DOHH2 (cell line): ENCODE measurements around the gene CTSH.

Experiments used
- H3F3A ChIP-seq: fragments of 200-600 bp; sonication (generic), shearing (Covaris generic); 2 replicates; pipeline ENCODE4 v1.6.0; 2016; ENCODE audit warnings: antibody characterized with exemption, mild to moderate bottlenecking; ENCODE audit not compliant: control insufficient read depth, insufficient read depth
- H3K27ac ChIP-seq: fragments of 200-600 bp; sonication (generic); 2 replicates; pipeline ENCODE4 v1.5.1; 2014; ENCODE audit warnings: low read depth, mild to moderate bottlenecking, low read length, moderate library complexity
- H3K27me3 ChIP-seq: fragments of 200-600 bp; sonication (generic); 2 replicates; pipeline ENCODE4 v1.6.1; 2014; ENCODE audit warnings: mild to moderate bottlenecking, low read length, mixed read lengths; ENCODE audit not compliant: control insufficient read depth
- H3K36me3 ChIP-seq: fragments of 200-600 bp; sonication (generic); 2 replicates; pipeline ENCODE4 v1.6.1; 2014; ENCODE audit warnings: mild to moderate bottlenecking, low read length, moderate library complexity, mixed read lengths; ENCODE audit not compliant: control insufficient read depth
- H3K4me1 ChIP-seq: fragments of 200-600 bp; sonication (generic); 2 replicates; pipeline ENCODE4 v1.6.1; 2014; ENCODE audit warnings: mild to moderate bottlenecking, low read length, mixed read lengths; ENCODE audit not compliant: control insufficient read depth
- H3K4me2 ChIP-seq: fragments of 200-600 bp; sonication (generic); 2 replicates; pipeline ENCODE4 v1.6.0; 2014; ENCODE audit warnings: mild to moderate bottlenecking, low read length, moderate library complexity
- H3K4me3 ChIP-seq: fragments of 200-600 bp; sonication (generic); 2 replicates; pipeline ENCODE4 v1.5.1; 2014; ENCODE audit warnings: mild to moderate bottlenecking, low read length, mixed read lengths
- H3K79me2 ChIP-seq: fragments of 200-600 bp; sonication (generic); 2 replicates; pipeline ENCODE4 v1.6.1; 2014; ENCODE audit warnings: mild to moderate bottlenecking, low read length, mixed read lengths; ENCODE audit not compliant: control insufficient read depth
- H3K9me2 ChIP-seq: fragments of 200-600 bp; sonication (generic); replicated peaks from 2 replicates; pipeline ENCODE4 v1.6.1; 2014; ENCODE audit warnings: mild to moderate bottlenecking, low read length, mixed read lengths; ENCODE audit not compliant: control insufficient read depth
- H3K9me3 ChIP-seq: fragments of 200-600 bp; sonication (generic); 2 replicates; pipeline ENCODE4 v1.6.1; 2014; ENCODE audit warnings: antibody characterized with exemption, low read length, mixed read lengths; ENCODE audit not compliant: control insufficient read depth, insufficient read depth
- H4K20me1 ChIP-seq: fragments of 200-600 bp; sonication (generic); 2 replicates; pipeline ENCODE4 v1.6.0; 2014; ENCODE audit warnings: low read depth, mild to moderate bottlenecking, antibody characterized with exemption, low read length, moderate library complexity; ENCODE audit not compliant: control insufficient read depth, insufficient read depth
- EZH2phosphoT487 ChIP-seq: fragments of 200-600 bp; sonication (generic); IDR thresholded peaks from 2 replicates; pipeline ENCODE4 v1.6.1; 2017; ENCODE audit warnings: borderline replicate concordance, mild to moderate bottlenecking, antibody characterized with exemption, low read length, moderate library complexity, mixed read lengths
- TF ChIP-seq, protein P1 (sequence below): fragments of 200-600 bp; sonication (generic); IDR thresholded peaks from one replicate; pipeline ENCODE4 v1.5.1; 2014; ENCODE audit warnings: antibody characterized with exemption, mild to moderate bottlenecking, low read depth, low read length; ENCODE audit not compliant: poor library complexity, severe bottlenecking

CTSH gene

DNA sequence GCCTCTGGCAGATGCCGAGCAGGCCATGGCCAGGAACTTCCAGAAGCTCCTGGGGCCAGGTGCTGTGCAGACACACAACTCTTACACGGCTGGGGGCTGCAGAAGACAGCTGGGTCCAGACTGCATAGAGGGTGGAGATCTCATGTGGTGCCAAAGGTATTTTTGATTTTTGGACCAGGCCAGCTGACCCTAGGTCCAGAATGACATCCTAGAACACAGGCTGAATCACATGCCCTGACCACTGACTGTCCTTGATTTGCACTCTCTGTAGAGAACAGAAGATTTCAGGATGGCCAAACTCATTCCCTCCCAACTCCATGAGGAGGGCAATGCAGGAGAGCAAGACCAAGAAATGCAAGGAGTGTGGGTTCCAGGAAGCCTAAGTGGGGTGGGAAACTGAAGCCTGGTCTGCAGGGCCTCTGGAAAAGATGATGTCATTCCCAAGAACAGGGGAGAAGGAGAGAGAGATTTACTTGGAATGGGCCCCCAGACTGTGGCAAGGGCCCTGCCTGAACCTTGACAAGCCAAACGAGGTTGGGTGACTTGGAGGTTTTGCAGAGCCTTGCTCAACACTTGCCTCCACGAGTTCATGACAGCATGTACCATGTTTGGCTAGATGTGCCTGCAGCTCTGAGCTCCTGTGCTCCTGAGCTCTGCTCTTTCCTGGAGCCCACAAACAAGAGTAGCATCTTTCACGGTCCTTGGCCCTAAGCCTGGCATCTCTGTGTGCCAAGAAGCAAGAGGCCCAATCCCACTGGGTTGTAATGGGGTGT, 38.5 kb upstream of the CTSH start:
- Histone ChIP-seq H3K4me1 (peaks cover 18% of the 10 kb centered on the region), H4K20me1 (no peaks in the 10 kb centered on the region), H3K36me3 (no peaks in the 10 kb centered on the region), H3K79me2 (no peaks in the 10 kb centered on the region), H3K9me2 (no peaks in the 10 kb centered on the region), H3K4me2 (no peak overlapping the region), H3K4me3 (no peak overlapping the region), H3F3A (no peaks in the 10 kb centered on the region), H3K27ac (no peak overlapping the region), H3K9me3 (no peaks in the 10 kb centered on the region), H3K27me3 (peaks cover 13% of the 10 kb centered on the region)
- TF ChIP-seq EZH2phosphoT487, result no peak
- TF ChIP-seq, protein P1, sequence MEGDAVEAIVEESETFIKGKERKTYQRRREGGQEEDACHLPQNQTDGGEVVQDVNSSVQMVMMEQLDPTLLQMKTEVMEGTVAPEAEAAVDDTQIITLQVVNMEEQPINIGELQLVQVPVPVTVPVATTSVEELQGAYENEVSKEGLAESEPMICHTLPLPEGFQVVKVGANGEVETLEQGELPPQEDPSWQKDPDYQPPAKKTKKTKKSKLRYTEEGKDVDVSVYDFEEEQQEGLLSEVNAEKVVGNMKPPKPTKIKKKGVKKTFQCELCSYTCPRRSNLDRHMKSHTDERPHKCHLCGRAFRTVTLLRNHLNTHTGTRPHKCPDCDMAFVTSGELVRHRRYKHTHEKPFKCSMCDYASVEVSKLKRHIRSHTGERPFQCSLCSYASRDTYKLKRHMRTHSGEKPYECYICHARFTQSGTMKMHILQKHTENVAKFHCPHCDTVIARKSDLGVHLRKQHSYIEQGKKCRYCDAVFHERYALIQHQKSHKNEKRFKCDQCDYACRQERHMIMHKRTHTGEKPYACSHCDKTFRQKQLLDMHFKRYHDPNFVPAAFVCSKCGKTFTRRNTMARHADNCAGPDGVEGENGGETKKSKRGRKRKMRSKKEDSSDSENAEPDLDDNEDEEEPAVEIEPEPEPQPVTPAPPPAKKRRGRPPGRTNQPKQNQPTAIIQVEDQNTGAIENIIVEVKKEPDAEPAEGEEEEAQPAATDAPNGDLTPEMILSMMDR, result no peak

DNA sequence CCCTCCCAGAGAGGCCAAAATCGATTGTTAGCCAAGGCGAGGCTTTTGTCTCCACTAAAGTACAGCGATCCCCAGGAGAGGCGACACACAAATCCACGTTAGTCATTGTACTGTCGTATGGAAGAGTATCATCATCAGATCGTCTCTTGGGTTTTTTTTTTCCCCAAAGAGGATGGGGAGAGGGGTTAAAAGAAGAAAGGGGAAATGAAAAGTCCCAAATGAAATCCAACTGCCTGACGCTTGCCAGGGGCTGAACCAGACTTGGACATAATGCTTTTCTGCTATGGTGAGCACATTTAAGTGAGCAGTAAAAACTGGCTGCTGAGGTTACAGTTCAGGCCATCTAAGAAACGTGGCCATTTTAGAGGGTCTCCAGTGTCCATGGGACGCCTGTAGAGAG, 37.9 kb upstream of the CTSH start:
- H3K4me1 ChIP-seq, result peaks cover 23% of the 10 kb centered on the region
- H3K79me2 ChIP-seq, result no peaks in the 10 kb centered on the region
- no peaks in the 10 kb centered on the region for H3F3A ChIP-seq
- no peak overlapping the region for H3K4me3 ChIP-seq
- no peaks in the 10 kb centered on the region for H4K20me1 ChIP-seq
- H3K36me3 ChIP-seq, result no peaks in the 10 kb centered on the region
- H3K4me2 ChIP-seq, result no peak overlapping the region
- H3K9me3 ChIP-seq, result no peaks in the 10 kb centered on the region
- no peaks in the 10 kb centered on the region for H3K9me2 ChIP-seq
- TF ChIP-seq, protein P1, result no peak
- TF ChIP-seq EZH2phosphoT487, result no peak
- peaks cover 7% of the 10 kb centered on the region for H3K27me3 ChIP-seq
- no peak overlapping the region for H3K27ac ChIP-seq

DNA sequence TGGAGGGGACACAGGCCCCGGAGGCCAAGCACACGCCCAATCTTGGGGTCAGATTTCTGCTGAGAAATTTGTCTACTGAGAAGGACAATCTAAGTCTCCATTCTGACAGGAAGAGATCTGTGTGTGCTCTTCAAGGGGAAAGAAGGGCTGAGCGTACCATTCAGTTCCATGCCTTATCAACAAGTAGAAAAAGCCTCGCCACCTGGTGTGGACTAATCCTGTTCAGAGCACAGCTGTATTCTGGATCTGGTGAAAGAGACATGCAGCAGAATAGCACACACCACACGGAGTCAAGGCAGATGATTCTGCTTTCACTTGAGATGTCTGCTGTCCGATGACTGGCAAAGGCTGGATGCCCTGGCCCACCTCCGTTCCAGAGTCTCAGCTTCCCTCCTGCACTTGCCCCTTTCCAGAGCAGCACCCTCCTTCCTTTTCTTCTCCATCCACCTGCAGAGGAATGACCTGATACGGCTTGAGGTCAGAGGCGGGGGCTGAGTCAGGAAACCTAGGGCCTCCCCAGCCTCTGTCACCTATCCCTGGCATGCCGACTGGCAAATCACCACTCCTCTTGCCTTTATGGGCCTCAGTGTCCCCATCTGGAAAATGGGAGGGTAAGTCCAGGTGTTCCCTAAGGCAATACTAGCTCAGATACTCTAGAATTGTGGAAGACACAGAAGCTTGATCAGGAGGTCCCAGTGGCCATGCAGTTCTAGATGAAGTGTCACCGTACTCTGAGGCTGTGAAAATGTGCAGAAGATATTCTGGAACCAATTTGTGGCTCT, 36.9 kb upstream of the CTSH start:
- no peaks in the 10 kb centered on the region for H3K79me2 ChIP-seq
- no peak overlapping the region for H3K27ac ChIP-seq
- no peaks in the 10 kb centered on the region for H3F3A ChIP-seq
- no peaks in the 10 kb centered on the region for H3K9me2 ChIP-seq
- 0 out of 2 replicates have a peak, but pooled peaks cover 2% of the 10 kb centered on the region for H3K27me3 ChIP-seq
- H3K36me3 ChIP-seq, result no peaks in the 10 kb centered on the region
- H3K4me3 ChIP-seq, result no peak overlapping the region
- H3K9me3 ChIP-seq, result no peaks in the 10 kb centered on the region
- H3K4me1 ChIP-seq, result peaks cover 32% of the 10 kb centered on the region
- no peaks in the 10 kb centered on the region for H4K20me1 ChIP-seq
- TF ChIP-seq, protein P1, result no peak
- no peak for TF ChIP-seq EZH2phosphoT487
- H3K4me2 ChIP-seq, result no peak overlapping the region
